GM19463 (cell line): ENCODE results near the gene HBG2.
"Not testable (repeated sequence)": the region's sequence is repeated elsewhere in the genome, so short reads cannot be mapped to it uniquely, and the experiment has no call there.

Experiments
- ATAC-seq: cut with Tn5 transposase; IDR thresholded peaks from one replicate; pipeline ENCODE4 v1.9.1; 2021; ENCODE audit warnings: mild to moderate bottlenecking, moderate library complexity; ENCODE audit not compliant: unreplicated experiment

The HBG2 gene

DNA sequence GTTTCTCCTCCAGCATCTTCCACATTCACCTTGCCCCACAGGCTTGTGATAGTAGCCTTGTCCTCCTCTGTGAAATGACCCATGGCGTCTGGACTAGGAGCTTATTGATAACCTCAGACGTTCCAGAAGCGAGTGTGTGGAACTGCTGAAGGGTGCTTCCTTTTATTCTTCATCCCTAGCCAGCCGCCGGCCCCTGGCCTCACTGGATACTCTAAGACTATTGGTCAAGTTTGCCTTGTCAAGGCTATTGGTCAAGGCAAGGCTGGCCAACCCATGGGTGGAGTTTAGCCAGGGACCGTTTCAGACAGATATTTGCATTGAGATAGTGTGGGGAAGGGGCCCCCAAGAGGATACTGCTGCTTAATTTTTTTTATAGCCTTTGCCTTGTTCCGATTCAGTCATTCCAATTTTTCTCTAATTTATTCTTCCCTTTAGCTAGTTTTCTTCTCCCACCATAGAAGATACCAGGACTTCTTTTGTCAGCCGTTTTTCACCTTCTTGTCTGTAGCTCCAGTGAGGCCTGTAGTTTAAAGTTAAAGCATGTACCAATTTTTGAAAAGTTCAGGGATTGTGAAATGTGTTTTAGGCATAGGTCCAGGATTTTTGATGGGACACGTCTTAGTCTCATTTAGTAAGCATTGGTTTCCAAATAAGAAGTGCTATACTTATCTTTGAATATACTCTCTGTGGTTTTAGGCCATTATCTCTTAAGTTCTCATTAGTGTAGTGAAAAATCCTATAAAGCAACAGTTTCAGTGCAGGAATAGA, at the start of gene HBG2:
HBG2 (minus strand) TSS at position 136 of the 768 bp plus-strand sequence; CDS start at position 83, 53 bp downstream.
- not testable (repeated sequence) for ATAC-seq

DNA sequence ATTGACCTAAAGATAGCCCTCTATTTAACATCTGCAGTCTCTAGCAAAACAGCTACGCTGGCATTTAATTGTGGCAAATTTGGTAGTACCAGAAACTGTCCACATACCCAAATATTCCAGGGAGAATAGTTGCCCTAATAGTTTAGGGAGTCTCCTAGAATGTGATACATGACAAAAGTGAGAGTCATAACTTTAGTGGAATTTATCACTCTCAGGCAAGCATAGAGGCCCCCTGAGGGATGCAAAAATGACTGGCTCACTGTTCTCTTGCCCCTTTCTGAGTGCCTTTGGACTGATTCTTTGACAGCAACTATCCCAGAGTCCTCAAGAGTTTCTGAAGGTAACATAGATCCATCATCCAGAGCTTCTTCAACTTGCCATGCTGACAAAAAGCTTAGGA, 49.5 kb upstream of the HBG2 start:
- ATAC-seq = no peak

DNA sequence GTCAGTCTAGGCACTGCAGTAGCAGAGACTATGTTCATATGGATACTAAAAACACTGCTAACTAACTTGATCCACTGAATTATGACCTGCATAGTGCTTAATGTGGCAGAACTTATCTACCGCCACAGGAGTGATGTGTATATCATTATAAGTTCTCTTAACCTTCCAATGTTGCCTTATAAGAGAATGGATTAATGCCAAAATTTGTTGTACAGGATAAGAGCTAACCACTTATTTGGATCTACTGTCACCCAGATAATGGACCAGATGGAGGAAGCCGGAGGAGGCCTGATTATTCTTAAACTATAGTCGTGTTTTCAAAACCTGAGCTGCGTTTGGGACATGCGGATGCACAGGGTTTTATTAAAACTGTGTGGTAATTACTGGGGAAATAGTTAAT, 49.0 kb upstream of the HBG2 start:
- no peak for ATAC-seq

DNA sequence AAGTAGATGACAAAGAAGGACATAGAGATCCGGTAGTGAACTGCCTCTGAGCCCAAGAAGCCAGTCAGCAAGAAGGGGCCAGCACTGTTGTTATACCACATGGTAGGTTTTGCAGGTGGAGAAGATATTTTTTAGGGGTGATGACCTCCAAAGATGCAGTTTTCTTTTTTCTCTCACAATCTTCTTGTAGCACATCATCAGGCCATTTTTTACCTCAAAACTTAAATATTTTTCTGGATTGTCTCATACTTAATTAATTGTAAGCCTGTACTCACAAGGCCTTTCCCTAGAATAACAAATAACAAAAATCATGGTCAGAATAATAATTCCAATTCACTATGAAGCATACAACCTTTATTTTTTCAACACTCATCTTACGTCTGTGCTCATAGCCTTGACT, 47.3 kb upstream of the HBG2 start, which contains the start of gene OR51B4:
OR51B4 (minus strand) TSS at position 101 of the 400 bp plus-strand sequence; CDS start at position 101, 0 bp downstream.
- ATAC-seq = no peak

DNA sequence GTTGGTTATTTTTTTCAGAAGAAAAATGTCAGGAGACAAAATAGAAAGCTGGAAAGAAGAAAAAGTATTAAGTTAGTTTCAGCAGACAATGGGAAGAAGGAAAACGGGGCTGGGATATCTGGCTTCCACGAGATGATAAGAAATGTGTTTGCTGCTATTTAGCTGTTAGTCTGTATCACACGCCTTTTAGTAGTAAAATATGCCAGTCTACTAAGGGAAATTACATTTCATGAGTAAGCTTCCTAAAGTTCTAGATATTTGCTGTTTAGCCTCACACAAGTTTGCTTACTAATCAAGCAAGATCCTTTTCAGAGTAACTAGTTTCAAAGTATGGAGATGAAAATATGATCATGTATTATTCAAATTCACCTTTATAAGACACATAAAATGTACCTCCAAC, 45.7 kb upstream of the HBG2 start:
- no peak for ATAC-seq

DNA sequence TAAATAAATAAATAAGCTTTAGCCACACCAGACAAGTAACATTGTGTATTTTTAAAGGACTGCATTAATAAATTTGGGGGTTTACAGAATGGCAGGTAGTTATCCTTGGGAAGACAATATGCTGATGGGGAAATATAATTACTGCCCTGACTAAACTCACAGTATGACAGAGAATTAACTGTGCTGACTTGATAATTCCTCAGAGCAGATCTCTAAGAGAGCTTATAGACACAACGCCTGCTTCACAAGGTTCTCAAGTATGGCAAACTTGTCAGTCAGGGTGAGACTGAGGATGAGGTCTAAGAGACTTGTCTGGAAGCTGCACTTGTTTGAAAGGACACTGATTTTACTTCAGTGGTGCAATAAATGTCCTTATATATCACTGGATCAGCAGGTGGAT, 43.9 kb upstream of the HBG2 start:
- no peak for ATAC-seq

DNA sequence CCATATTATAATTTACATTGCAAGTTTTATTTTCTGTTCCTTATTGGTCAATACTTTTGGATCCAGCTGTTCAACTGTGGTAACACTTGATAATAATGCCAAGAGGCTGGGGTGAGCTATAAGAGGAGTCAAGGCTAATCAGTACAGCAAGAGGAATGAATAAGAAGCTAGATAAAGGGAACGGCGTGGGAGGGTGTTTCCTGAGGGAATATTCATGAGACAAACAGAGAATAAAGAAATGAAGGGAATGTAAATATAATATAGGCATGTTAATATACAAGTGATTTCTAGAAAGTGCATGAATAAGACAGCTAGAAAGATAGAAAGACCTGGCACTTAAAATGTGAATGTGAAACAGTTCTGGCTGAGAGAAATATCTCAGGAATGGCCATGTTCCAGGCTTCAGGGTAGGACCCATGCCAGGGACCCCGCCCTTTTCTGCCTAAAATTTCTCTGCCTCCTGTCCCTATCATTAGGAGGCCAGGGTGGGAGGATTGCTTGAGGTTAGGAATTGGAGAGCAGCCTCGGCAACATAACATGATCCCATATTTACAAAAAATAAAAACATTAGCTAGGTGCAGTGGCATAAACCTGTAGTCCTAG, 43.2 kb upstream of the HBG2 start:
- ATAC-seq = no peak

DNA sequence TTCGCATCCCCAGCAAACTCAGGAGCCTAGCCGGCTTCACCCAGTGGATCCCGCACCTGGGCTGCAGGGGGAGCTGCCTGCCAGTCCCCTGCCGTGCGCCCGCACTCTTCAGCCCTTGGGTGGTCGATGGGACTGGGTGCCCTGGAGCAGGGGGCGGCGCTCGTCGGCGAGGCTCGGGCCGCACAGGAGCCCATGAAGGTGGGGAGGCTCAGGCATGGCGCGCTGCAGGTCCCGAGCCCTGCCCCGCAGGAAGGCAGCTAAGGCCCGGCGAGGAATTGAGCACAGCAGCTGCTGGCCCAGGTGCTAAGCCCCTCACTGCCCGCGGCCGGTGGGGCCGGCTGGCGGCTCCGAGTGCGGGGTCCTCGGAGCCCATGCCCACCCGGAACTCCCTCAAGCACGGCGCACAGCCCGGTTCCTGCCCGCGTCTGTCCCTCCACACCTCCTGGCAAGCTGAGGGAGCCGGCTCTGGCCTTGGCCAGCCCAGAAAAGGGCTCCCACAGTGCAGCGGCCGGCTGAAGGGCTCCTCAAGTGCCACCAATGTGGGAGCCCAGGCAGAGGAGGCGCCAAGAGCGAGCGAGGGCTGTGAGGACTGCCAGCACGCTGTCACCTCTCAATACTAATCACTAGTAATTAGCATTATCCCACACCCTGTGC, 39.9 kb upstream of the HBG2 start:
- ATAC-seq = not testable (repeated sequence)

DNA sequence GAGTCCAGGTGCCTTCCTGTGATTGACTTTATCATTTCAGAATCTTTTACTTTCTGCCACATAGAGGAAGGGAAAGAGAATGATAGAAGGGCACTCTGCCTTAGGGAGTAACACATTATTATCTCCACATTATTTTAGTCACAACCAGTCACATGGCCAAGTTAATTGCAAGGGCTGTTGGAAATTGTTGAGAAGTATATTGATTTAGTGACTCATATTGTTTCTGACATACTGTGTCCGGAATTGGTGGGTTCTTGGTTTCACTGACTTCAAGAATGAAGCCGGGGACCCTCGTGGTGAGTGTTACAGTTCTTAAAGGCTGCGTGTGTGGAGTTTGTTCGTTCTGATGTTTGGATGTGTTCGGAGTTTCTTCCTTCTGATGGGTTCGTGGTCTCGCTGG, 38.4 kb upstream of the HBG2 start:
- no peak for ATAC-seq

DNA sequence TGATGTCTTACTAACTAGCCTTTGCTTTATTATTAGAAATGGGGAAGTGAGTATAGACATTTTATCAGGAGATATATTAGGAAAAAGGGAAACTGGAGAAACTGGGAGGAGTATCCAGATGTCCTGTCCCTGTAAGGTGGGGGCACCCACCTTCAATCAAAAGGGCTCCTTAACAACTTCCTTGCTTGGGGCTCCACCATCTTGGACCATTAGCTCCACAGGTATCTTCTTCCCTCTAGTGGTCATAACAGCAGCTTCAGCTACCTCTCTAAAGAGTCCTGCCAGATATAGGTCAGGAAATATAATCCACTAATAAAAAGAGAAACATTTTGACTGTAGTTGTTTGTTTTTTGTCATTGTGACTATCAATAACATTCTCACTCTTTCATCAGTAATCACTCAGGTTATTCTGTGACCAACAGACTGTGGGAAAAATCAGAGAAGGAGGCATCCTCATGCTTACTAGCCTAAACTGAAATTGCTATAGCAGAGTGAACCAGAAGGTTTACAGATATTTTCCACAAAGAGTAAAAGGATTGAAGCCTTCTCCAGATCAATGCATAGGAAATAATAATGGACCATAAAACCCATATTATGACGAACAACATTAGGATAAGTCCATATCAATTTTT, 36.7 kb upstream of the HBG2 start:
- peak; percentile 96 for ATAC-seq

DNA sequence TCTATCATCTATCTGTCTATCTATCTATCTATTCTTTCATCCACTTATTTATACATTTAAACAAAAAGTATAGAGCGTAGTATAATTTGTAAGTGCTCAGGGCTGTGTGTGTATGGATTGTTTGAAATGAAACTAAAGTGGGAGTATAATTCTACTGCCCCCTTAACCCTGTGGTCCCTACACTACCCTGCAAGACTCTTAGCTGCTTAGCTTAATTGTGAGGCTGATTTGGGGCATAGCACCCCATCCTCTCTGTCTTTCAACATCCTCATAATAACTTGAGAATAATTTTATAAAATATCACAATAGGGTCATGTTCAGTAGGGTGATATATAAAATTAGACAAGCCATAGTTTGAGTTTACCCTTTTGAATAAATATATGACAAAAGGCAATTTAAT, 35.5 kb upstream of the HBG2 start:
- ATAC-seq = no peak

DNA sequence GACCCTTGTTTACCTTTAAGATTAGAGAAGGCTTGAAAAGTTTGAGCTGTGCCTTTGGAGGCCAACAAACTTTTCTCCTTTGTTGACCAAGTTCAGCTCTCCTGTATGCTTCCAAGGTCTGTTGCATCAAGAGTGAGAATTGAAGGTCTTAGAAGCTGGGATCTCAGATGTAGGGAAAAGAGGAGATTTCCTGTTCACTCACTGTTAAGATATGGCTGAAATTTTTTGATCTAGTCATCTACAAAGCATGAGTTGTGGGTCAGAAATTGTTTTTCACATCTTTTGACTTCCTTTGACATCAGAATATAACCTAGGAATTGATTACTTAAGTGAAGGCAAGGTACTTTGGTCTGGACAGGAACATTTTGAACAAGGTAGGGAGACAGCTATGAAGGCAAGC, 35.1 kb upstream of the HBG2 start:
- ATAC-seq = no peak

DNA sequence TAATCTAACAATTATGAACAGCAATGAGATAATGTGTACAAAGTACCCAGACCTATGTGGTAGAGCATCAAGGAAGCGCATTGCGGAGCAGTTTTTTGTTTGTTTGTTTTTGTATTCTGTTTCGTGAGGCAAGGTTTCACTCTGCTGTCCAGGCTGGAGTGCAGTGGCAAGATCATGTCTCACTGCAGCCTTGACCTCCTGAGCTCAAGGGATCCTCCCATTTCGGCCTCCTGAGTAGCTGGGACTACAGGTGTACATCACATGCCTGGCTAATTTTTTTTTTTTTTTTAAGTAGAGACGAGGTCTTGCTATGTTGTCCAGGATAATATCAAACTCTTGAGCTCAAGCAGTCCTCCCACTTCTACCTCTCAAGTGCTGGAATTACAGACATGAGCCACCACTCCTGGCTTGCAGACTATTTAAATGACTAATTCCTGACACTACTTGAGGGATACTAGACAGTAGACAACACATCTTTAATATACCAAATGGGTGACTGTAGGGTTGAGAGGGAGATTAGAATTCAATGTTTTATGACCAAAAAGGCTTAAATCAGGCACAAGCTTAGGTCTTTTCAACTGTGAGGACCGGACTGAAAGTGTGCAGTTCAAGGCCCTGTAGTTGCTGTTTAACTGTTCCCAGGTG, 34.4 kb upstream of the HBG2 start:
- no peak for ATAC-seq

DNA sequence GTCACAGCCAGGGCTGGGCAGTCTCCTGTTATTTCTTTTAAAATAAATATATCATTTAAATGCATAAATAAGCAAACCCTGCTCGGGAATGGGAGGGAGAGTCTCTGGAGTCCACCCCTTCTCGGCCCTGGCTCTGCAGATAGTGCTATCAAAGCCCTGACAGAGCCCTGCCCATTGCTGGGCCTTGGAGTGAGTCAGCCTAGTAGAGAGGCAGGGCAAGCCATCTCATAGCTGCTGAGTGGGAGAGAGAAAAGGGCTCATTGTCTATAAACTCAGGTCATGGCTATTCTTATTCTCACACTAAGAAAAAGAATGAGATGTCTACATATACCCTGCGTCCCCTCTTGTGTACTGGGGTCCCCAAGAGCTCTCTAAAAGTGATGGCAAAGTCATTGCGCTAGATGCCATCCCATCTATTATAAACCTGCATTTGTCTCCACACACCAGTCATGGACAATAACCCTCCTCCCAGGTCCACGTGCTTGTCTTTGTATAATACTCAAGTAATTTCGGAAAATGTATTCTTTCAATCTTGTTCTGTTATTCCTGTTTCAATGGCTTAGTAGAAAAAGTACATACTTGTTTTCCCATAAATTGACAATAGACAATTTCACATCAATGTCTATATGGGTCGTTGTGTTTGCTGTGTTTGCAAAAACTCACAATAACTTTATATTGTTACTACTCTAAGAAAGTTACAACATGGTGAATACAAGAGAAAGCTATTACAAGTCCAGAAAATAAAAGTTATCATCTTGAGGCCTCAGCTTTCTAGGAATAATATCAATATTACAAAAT, 33.7 kb upstream of the HBG2 start:
- ATAC-seq = no peak

DNA sequence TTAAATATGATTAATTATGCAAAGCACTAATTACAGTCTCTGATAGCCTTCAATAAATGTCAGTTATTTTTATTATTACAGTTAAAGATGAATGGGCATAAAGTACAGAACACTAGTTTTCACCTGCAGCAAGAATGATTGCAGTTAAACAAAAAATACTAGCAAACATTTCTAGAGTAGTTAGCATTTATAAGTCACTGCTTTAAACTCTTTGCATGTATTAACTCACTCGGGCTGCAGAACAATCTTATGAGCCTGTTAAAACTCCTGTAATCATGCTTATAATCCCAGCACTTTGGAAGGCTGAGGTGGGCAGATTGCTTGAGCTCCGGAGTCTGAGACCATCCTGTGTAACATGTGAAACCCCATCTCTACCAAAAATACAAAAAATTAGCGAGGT, 32.3 kb upstream of the HBG2 start:
- no peak for ATAC-seq

DNA sequence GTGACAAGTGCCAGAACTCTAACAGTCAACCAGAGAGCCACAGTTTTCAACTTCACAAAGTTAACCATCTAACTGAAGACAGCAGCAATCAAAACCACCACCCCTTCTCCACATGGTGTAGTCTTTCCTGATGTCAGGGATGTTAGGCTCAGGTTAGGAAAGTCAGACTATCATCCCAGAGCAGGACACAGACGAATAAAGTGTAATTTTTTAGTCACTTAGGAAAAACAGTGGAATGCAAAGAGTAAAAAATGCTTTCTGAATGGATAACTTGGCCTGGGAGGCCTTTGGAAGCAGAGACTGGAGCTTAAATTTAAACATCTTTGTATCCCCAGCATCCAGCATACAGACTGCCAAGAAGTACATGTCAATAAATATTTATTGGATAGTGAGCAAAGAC, 31.8 kb upstream of the HBG2 start:
- ATAC-seq = no peak

DNA sequence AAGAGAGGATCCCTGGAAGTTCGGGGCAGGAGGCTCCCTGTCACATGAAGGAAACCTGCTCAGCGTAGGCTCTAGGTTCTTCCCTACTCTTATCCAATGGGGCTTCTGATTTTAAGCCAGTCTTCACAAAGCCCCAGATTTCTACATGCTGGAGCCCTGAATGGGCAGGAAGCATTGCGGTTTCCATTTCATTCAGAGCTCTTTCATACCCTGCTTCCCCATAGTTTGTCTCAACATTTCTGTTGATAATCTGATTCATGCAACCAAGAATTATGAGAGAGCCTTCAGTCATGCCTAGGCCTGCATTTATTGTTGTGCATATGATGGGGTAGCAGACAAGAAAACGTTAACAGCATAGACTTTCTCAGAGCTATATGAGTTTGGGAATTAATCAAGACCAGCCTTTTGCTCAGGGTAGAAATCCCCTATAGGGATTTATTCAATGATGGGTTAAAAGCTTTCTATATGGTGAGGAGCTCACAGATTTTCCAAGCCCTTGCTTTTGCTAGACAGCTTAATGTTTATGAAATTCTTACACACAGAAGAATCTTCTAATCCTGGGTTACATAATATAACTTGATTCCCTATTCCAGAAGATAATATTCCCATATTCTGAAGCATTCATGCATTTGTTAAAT, 31.2 kb upstream of the HBG2 start:
- no peak for ATAC-seq

DNA sequence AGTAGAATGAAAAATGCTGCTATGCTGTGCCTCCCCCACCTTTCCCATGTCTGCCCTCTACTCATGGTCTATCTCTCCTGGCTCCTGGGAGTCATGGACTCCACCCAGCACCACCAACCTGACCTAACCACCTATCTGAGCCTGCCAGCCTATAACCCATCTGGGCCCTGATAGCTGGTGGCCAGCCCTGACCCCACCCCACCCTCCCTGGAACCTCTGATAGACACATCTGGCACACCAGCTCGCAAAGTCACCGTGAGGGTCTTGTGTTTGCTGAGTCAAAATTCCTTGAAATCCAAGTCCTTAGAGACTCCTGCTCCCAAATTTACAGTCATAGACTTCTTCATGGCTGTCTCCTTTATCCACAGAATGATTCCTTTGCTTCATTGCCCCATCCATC, 30.1 kb upstream of the HBG2 start:
- ATAC-seq = no peak

DNA sequence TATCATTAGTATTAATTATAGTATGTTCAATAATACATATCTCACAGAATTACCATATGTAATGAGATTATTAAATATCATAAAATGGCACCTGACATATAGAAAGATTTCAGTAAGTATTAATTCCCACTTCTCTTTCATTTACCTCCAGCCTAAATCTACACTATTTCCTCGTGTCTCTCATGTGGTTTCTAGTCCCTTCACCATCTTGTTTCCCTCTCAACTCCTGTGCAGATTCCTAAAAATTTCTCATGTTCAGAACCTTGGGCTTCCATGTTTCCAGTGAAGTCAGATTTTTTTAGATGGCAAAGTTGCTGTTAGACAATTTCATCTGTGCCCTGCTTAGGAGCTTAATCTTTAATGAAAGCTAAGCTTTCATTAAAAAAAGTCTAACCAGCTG, 29.3 kb upstream of the HBG2 start:
- no peak for ATAC-seq

DNA sequence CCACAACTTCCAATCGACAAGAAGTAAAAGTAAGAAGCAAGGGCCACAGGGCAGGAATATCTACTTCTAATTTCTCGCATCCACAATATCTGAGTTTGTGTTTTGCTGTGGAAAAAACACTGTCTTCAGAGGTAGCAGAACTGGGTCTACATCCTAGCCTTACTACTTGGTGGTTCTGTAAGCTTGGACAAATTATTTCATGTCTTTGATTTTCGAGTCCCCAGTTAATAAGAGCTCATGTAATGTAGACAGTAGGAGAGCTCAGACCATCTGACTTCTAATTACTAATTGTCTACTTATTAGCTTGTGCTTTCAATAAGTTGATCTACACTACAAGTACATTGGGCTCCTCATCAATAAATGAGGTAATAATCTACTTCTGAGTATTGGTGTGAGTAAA, 28.5 kb upstream of the HBG2 start:
- ATAC-seq = no peak
